ENCODE measurements around the gene C1orf210.

The C1orf210 gene

GRCh38 chr1:43309405-43310025, 24.1 kb upstream of the C1orf210 start:
- no peaks in the 10 kb centered on the region for H3K9me3 ChIP-seq (ENCODE audit: insufficient read depth, low read depth, low read length)
- no peak overlapping the region for H2AFZ ChIP-seq (ENCODE audit: low read length)
- H3K4me1 ChIP-seq (ENCODE audit: insufficient read depth, low read length, poor library complexity, severe bottlenecking), result no peaks in the 10 kb centered on the region
- no peaks in the 10 kb centered on the region for H3K27me3 ChIP-seq (ENCODE audit: insufficient read depth, low read length, poor library complexity, severe bottlenecking)
- H3K9me2 ChIP-seq (replicated peaks; ENCODE audit: low read depth, low read length), result no peaks in the 10 kb centered on the region
- H3K36me3 ChIP-seq (ENCODE audit: insufficient read depth, low read length), result no peaks in the 10 kb centered on the region
- no peak overlapping the region for H3K4me3 ChIP-seq (ENCODE audit: low read length, poor library complexity, severe bottlenecking)
- H3K79me2 ChIP-seq (ENCODE audit: insufficient read depth, low read length), result no peaks in the 10 kb centered on the region
- H4K20me1 ChIP-seq (ENCODE audit: insufficient read depth, low read length, poor library complexity, severe bottlenecking), result no peaks in the 10 kb centered on the region
- TF ChIP-seq EZH2phosphoT487 (IDR thresholded peaks at IDR 0.05; ENCODE audit: borderline replicate concordance) (no peak), CTCF (conservative IDR thresholded peaks at IDR 0.05; ENCODE audit: low read length) (no peak)
- no peaks in the 10 kb centered on the region for H3F3A ChIP-seq (ENCODE audit: low read depth)
- H3K4me2 ChIP-seq (ENCODE audit: low read depth, low read length, poor library complexity, severe bottlenecking), result no peak overlapping the region
- H3K9ac ChIP-seq (ENCODE audit: low read depth, low read length, poor library complexity, severe bottlenecking), result no peak overlapping the region

GRCh38 chr1:43308635-43309404, 23.4 kb upstream of the C1orf210 start:
- Histone ChIP-seq H2AFZ (ENCODE audit: low read length) (no peak overlapping the region), H3K27me3 (ENCODE audit: insufficient read depth, low read length, poor library complexity, severe bottlenecking) (no peaks in the 10 kb centered on the region), H4K20me1 (ENCODE audit: insufficient read depth, low read length, poor library complexity, severe bottlenecking) (no peaks in the 10 kb centered on the region), H3K4me3 (ENCODE audit: low read length, poor library complexity, severe bottlenecking) (no peak overlapping the region), H3F3A (ENCODE audit: low read depth) (no peaks in the 10 kb centered on the region), H3K9me3 (ENCODE audit: insufficient read depth, low read depth, low read length) (no peaks in the 10 kb centered on the region), H3K36me3 (ENCODE audit: insufficient read depth, low read length) (no peaks in the 10 kb centered on the region), H3K4me2 (ENCODE audit: low read depth, low read length, poor library complexity, severe bottlenecking) (no peak overlapping the region), H3K9me2 (replicated peaks; ENCODE audit: low read depth, low read length) (no peaks in the 10 kb centered on the region), H3K9ac (ENCODE audit: low read depth, low read length, poor library complexity, severe bottlenecking) (no peak overlapping the region), H3K79me2 (ENCODE audit: insufficient read depth, low read length) (no peaks in the 10 kb centered on the region), H3K4me1 (ENCODE audit: insufficient read depth, low read length, poor library complexity, severe bottlenecking) (no peaks in the 10 kb centered on the region)
- TF ChIP-seq CTCF (conservative IDR thresholded peaks at IDR 0.05; ENCODE audit: low read length) (no peak), EZH2phosphoT487 (IDR thresholded peaks at IDR 0.05; ENCODE audit: borderline replicate concordance) (no peak)

GRCh38 chr1:43307458-43308158, 22.2 kb upstream of the C1orf210 start:
- TF ChIP-seq CTCF (conservative IDR thresholded peaks at IDR 0.05; ENCODE audit: low read length) (no peak), EZH2phosphoT487 (IDR thresholded peaks at IDR 0.05; ENCODE audit: borderline replicate concordance) (no peak)
- Histone ChIP-seq H3K27me3 (ENCODE audit: insufficient read depth, low read length, poor library complexity, severe bottlenecking) (no peaks in the 10 kb centered on the region), H4K20me1 (ENCODE audit: insufficient read depth, low read length, poor library complexity, severe bottlenecking) (no peaks in the 10 kb centered on the region), H2AFZ (ENCODE audit: low read length) (no peak overlapping the region), H3K9ac (ENCODE audit: low read depth, low read length, poor library complexity, severe bottlenecking) (no peak overlapping the region), H3K4me2 (ENCODE audit: low read depth, low read length, poor library complexity, severe bottlenecking) (no peak overlapping the region), H3K36me3 (ENCODE audit: insufficient read depth, low read length) (no peaks in the 10 kb centered on the region), H3F3A (ENCODE audit: low read depth) (no peaks in the 10 kb centered on the region), H3K79me2 (ENCODE audit: insufficient read depth, low read length) (no peaks in the 10 kb centered on the region), H3K9me3 (ENCODE audit: insufficient read depth, low read depth, low read length) (no peaks in the 10 kb centered on the region), H3K4me3 (ENCODE audit: low read length, poor library complexity, severe bottlenecking) (no peak overlapping the region), H3K4me1 (ENCODE audit: insufficient read depth, low read length, poor library complexity, severe bottlenecking) (no peaks in the 10 kb centered on the region), H3K9me2 (replicated peaks; ENCODE audit: low read depth, low read length) (no peaks in the 10 kb centered on the region)

Data from Loucy (cell line).